Transverse colon (tissue), 4 donors: Measurements from ENCODE around the gene IKZF2.

Experiments used
- EP300 ChIP-seq: sonication (generic); formaldehyde crosslinking; IDR thresholded peaks from one replicate; pipeline ENCODE4 v1.6.1; 2017; ENCODE audit warnings: antibody characterized with exemption, low read depth
- POLR2A ChIP-seq: fragments of 450-650 bp; IDR thresholded peaks from one replicate; pipeline ENCODE4 v1.6.1; 2016; ENCODE audit warnings: antibody characterized with exemption, mild to moderate bottlenecking, moderate library complexity
- POLR2AphosphoS5 ChIP-seq, 3 donors: sonication (generic); formaldehyde crosslinking; IDR thresholded peaks; one replicate each; pipeline ENCODE4 v1.6.1; 2016; ENCODE audit warnings: antibody characterized with exemption in 3 of 3
- TF ChIP-seq, protein P1 (sequence below), 5 experiments: fragments of 200-600 bp in 3 of 5; fragments of 450-650 bp in 2 of 5; sonication (generic) in 3 of 5; IDR thresholded peaks; 1 replicate in 2 of 5; 2 replicates in 3 of 5; pipeline ENCODE4 v1.5.1; 2016 to 2017; ENCODE audit warnings: antibody characterized with exemption in 5 of 5, inconsistent platforms in 3 of 5, mild to moderate bottlenecking in 2 of 5, moderate library complexity in 1 of 5

DNA sequence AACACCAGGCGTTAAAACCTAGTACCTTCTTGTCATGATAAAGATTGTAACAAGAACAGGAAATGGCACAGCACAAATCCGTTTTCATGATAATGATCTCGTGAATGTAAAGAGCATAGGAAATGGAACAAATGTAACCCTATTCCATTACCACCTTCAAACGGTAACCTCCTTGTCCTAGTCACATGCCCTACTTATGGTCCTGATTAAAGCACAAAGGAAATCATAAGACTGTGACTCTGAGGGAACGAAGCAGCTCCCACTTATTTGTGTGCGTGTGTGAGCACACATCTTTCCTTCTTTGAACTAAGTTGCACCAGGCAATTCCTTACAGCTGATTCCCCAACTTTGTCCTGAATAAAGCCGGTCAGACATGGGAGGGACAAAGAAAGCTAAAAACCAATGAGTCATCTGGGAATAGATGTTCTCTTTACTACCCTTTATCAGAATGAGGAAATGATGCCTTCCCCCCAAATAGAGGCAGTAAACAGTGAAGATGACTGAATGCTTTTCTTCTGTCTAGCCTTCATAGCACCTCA is 192.6 kb downstream of the IKZF2 start:
- TF ChIP-seq, protein P1, sequence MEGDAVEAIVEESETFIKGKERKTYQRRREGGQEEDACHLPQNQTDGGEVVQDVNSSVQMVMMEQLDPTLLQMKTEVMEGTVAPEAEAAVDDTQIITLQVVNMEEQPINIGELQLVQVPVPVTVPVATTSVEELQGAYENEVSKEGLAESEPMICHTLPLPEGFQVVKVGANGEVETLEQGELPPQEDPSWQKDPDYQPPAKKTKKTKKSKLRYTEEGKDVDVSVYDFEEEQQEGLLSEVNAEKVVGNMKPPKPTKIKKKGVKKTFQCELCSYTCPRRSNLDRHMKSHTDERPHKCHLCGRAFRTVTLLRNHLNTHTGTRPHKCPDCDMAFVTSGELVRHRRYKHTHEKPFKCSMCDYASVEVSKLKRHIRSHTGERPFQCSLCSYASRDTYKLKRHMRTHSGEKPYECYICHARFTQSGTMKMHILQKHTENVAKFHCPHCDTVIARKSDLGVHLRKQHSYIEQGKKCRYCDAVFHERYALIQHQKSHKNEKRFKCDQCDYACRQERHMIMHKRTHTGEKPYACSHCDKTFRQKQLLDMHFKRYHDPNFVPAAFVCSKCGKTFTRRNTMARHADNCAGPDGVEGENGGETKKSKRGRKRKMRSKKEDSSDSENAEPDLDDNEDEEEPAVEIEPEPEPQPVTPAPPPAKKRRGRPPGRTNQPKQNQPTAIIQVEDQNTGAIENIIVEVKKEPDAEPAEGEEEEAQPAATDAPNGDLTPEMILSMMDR (IDR thresholded peaks at IDR 0.05) = no peak
- no peak for TF ChIP-seq POLR2AphosphoS5 (IDR thresholded peaks at IDR 0.05)
- TF ChIP-seq POLR2A = no peak
- TF ChIP-seq EP300 = no peak
